GM21390 (cell line): ENCODE measurements around the gene TBC1D1.
"Not testable (repeated sequence)": the region's sequence is repeated elsewhere in the genome, so short reads cannot be mapped to it uniquely, and the experiment has no call there.

Experiments used
- ATAC-seq: cut with Tn5 transposase; IDR thresholded peaks from one replicate; pipeline ENCODE4 v1.9.1; 2021; ENCODE audit not compliant: unreplicated experiment

TBC1D1 gene

DNA sequence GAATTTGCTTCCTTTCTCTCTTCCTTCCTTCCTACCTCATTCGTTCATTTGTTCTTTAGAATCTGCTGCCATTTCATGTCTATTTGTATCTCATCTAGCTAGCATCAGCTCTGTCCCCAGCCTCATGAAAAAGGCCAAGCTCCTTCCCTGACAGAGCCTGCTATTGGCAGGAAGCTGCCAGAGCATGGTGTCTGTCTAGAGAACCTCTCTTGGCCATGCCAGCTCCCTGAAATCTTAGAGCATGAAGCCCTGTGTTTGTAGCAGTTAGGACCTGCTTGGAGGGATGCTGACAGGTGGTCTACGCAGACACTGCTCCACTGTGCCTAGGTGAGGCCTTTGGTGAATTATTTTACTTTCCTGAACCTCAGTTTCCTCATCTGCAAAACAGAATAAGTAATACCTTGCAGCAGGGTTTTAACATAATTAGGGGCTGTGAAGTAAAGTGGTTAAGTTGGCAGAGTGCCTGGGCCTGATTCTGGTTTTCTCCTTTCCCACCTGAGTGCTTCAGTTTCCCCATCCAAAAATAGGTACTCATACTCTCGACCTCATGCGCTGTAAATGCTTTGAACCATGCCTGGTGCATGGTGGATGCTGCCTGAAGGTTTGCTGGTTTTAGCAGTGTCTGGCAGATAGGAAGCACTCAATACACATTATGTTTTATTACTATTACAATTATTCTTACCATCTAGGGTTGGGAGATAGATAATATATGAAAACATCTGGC lies 74.0 kb downstream of the TBC1D1 start:
- ATAC-seq, result peak; percentile 80

DNA sequence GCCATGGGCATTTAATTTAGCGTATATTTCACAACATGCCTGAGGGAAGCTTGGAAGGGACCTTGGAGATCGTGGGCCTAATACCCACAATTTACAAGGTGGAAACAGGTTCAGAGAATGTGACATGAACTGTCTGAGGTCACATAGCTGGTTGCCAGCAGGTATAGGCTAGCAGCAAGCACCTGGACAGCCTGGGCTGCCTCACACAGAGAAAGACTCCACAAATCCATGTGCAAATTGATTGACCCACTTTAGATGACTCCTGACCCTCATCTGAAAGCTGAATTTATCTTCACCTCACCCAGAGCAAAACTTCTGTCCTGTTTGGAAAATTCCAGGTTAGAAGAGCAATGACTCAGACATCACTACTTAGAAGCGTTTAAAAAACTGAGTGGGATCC lies 75.2 kb downstream of the TBC1D1 start:
- no peak for ATAC-seq

- no peak for ATAC-seq
Observed at GRCh38 chr4:37967736-37968135, 76.9 kb downstream of the TBC1D1 start.

- ATAC-seq, result no peak
Observed at GRCh38 chr4:37968747-37969146, 77.9 kb downstream of the TBC1D1 start.

DNA sequence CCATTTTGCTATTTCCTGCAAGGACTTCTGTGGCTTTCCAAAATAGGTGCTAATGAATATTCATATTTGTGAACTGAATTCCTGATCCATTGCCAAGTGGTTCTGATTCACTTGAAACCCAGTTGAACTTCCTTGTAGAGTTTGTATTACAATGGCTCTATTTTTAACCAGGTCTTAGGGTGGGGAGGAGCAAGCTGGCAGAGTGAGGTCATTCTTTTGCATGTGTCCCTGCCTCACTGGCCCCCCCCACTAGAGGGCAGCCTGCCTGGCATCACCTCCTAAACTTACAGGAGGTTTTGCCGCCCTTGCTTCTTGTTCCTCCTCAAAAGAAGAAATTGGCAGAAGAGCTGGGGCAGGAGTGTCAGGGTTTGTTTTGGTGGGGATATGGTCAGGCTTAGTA lies 79.8 kb downstream of the TBC1D1 start:
- peak; percentile 52 for ATAC-seq

DNA sequence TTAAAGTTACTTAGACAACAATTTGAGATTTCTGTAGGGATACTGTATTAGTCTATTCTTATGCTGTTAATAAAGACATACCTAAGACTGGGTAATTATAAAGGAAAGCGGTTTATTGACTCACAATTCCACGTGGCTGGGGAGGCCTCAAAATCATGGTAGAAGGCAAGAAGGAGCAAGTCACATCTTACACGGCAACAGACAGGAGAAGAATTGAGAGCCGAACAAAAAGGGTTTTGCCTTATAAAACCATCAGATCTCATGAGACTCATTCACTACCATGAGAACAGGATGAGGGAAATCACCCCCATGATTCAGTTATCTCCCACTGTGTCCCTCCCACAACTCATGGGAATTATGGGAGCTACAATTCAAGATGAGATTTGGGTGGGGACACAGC lies 80.3 kb downstream of the TBC1D1 start:
- no peak for ATAC-seq

GRCh38 chr4:37973441-37973840 lies 82.6 kb downstream of the TBC1D1 start:
- ATAC-seq, result no peak

DNA sequence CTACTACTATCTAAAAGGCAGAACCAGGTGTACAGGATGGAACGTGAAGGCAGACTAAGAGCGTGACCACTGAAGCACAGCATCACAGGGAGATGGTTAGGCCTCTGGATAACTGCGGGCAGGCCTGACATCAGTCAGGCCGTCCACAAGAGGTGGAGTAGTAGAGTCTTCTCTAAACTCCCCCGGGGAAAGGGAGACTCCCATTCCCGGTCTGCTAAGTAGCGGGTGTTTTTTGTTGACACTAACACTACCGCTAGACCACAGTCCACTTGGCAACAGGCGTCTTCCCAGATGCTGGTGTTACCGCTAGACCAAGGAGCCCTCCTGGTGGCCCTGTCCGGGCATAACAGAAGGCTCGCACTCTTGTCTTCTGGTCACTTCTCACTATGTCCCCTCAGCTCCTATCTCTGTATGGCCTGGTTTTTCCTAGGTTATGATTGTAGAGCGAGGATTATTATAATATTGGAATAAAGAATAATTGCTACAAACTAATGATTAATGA lies 84.5 kb downstream of the TBC1D1 start:
- ATAC-seq, result not testable (repeated sequence)

GRCh38 chr4:37976507-37976906 lies 85.6 kb downstream of the TBC1D1 start:
- ATAC-seq, result no peak

GRCh38 chr4:37976991-37977470 lies 86.1 kb downstream of the TBC1D1 start:
- ATAC-seq, result peak; percentile 76

DNA sequence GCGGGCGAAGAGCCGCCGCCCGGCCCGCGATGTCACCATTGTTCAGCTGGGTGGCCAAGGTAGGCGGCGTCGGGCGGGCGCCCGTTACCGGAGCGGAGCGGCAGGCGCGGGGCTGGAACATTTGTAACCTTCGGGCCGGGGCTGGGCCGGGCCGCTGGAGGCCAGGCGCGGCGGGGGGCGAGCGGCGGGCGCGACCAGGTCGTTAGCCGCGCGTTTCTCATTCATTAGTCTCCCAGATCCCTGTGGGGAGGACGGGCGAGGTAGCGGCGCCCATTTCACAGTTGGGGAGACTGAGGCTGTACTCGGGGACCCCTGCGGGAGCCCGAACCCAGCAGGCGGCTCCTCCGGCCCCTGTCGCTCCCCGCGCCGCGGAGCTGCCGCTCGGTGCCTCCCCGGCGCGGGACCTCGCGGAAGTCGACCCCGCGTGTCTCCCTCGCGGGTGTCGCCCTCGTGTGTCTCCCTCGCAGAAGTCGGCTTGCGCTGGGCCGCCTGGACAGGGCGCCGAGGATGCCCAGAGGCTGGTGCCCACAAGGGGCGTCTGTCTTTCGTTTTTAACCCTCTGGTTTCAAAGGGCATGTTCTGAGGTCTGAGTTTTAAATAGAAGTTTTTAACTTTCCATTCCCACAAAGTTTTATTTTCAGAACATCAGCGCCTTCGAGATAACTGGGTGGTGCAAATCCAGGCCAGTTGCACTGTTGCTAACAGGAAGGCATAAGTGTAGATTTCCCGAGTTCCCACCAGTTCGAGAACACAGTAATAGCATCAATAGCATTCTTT lies 86.8 kb downstream of the TBC1D1 start:
- ATAC-seq, result peak; percentile 66

- peak; percentile 20 for ATAC-seq
Observed at GRCh38 chr4:37978248-37978924, 87.5 kb downstream of the TBC1D1 start.

DNA sequence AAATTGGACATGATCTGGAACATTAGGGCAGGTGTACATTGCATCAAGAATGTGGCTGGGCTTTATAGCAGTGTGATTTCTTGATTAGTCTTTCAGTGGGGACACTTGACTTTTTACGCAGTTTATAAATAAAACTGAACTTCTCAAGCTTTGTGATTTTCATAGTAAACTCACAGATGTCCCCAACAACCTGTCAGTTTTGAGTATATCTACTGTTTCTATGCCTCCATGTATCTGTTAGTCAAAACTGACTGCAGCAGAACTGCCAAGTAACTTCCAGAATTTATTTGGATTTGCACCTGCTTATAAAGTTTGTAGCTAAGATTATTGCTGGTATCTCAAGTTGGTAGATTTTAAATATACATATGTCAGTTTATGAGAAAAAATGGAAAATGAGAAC lies 89.4 kb downstream of the TBC1D1 start:
- ATAC-seq, result no peak

DNA sequence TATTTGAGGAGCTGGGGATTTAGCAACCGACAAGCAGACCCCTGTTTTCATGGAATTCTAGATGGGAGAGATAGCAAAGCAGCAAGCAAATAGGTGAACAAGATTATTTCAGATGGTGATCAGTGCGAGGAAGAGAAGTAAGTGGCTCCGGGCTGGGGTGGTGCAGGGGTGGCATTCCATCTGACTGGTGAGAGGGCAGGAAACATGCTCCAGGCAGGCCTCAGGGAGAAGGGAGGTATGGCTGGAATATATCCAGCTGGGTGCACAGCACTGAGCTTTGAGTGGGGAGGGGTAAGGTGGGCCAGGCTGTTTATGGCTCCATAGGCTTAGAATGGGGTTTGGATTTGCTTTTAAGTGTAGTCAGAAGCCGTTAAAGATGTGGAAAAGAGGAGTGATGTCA lies 90.5 kb downstream of the TBC1D1 start:
- no peak for ATAC-seq

DNA sequence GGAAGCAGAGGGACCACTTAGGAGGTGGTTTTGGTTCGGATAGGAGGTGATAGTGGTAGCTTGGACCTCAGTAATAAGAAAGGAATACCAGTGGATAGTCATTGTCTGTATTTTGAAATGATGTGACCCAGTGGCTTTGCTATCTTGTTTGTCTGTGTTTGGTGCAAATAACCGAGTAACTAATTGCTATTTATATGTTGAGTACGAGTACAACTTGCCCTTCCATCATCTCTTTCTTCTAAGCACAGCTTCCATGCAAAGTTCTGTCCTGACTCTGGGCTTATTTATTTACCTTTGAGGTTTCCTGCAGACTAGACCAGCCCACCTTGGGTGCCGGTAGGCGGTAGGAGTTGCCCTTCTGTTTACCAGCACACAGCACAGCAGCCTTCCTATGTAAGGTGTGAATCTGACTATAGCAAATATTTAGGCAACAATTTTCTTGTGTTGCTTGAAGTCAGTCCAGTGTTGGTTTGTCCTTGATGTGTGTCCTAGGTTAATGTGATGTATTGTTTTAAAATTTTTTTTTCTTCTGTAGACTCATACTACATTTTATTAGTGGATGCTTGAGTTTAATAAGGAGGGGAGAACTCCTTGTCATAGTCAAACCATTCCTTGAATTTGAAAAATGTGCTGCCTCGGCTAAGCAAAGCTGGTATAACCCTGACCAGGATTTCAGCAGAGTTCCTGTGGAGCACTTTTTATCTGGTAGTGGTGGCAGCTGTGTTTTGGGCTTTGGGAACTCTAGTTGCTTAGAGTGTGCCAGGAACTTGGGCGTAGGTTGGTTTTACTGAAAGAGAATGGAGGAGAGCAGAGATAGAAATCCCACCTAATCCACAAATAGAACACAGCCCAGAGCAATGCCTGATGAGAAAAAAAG lies 91.2 kb downstream of the TBC1D1 start:
- no peak for ATAC-seq

DNA sequence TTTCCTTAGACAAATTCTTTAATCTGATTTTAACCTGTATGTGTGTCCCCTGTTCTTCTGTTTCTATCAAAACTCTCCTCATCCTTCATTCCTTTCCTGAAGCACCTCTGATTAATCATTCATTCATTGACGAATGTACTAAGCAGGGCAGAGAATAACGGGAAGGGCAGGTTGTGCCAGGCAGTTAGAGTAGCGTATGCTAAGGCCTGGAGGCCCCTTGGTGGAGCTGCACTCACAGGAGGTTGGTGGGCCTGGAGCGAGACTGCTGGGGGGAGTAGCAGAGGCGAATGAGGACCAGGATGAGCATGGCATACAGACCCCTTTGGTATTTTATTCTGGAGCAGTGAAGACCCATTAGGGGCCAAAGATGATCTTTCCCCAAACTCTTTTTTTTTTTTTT lies 91.9 kb downstream of the TBC1D1 start:
- ATAC-seq, result no peak

DNA sequence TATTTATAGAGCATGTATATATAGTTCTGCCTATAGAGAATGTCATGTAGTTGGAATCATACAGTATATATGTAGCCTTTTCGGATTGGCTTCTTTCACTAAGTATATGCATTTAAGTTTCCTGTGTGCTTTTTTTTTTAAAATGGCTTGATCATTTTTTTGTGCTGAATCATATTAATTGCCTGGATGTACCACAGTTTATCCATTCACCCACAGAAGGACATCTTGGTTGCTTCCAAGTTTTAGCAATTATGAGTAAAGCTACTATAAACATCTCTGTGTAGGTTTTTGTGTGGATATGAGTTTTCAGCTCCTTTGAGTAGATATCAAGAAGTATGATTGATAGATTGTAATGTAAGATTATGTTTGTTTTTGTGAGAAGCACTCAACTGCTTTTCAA lies 93.1 kb downstream of the TBC1D1 start:
- no peak for ATAC-seq

GRCh38 chr4:37985730-37986275 lies 94.9 kb downstream of the TBC1D1 start:
- no peak for ATAC-seq

- no peak for ATAC-seq
Observed at GRCh38 chr4:37988670-37989069, 97.8 kb downstream of the TBC1D1 start.
